NCI-H2196 (cell line): ENCODE results near the gene MIPOL1.
"Not testable (repeated sequence)": the region's sequence is repeated elsewhere in the genome, so short reads cannot be mapped to it uniquely, and the experiment has no call there.

Source experiments
- DNase-seq: peaks from one replicate; lab custom pipeline; 2025; ENCODE audit not compliant: unreplicated experiment; lab: John Stamatoyannopoulos, UW

Gene MIPOL1

GRCh38 chr14:37186865-37187264 is 10.9 kb upstream of the MIPOL1 start:
- DNase-seq: no peak

GRCh38 chr14:37187294-37187693 is 10.4 kb upstream of the MIPOL1 start:
- DNase-seq: no peak

GRCh38 chr14:37187840-37188577 is 9.7 kb upstream of the MIPOL1 start:
- not testable (repeated sequence) for DNase-seq

- not testable (repeated sequence) for DNase-seq
Observed at GRCh38 chr14:37189733-37190132, 8.0 kb upstream of the MIPOL1 start.

- no peak for DNase-seq
Observed at GRCh38 chr14:37194698-37195097, 3.0 kb upstream of the MIPOL1 start.

- no peak for DNase-seq
Observed at GRCh38 chr14:37195327-37195726, 2.4 kb upstream of the MIPOL1 start.

GRCh38 chr14:37196604-37197420 is 925 bp upstream of the MIPOL1 start:
- no peak for DNase-seq

- DNase-seq: no peak
Observed at GRCh38 chr14:37198273-37198598, 499 bp downstream of the MIPOL1 start.

- no peak for DNase-seq
Observed at GRCh38 chr14:37198907-37199306, 1.2 kb downstream of the MIPOL1 start.

- DNase-seq: no peak
Observed at GRCh38 chr14:37201724-37202123, 4.0 kb downstream of the MIPOL1 start.

- no peak for DNase-seq
Observed at GRCh38 chr14:37202265-37202664, 4.5 kb downstream of the MIPOL1 start.

GRCh38 chr14:37202812-37203211 is 5.1 kb downstream of the MIPOL1 start:
- DNase-seq: no peak

GRCh38 chr14:37203423-37203822 is 5.7 kb downstream of the MIPOL1 start:
- DNase-seq: no peak

GRCh38 chr14:37205623-37206605 is 8.2 kb downstream of the MIPOL1 start:
- DNase-seq: not testable (repeated sequence)

GRCh38 chr14:37209617-37210016 is 11.9 kb downstream of the MIPOL1 start:
- not testable (repeated sequence) for DNase-seq

GRCh38 chr14:37210448-37210847 is 12.7 kb downstream of the MIPOL1 start:
- DNase-seq: no peak

GRCh38 chr14:37213016-37213415 is 15.3 kb downstream of the MIPOL1 start:
- DNase-seq: no peak

- no peak for DNase-seq
Observed at GRCh38 chr14:37215345-37215744, 17.6 kb downstream of the MIPOL1 start.

GRCh38 chr14:37221073-37221472 is 23.3 kb downstream of the MIPOL1 start:
- no peak for DNase-seq

- DNase-seq: no peak
Observed at GRCh38 chr14:37223947-37224474, 26.3 kb downstream of the MIPOL1 start.

GRCh38 chr14:37225668-37226067 is 27.9 kb downstream of the MIPOL1 start:
- DNase-seq: not testable (repeated sequence)
